ENCODE data around the gene MEX3A. TPM values are rescaled to one million over a fixed set of nuclear protein-coding genes. Genes with fewer than 3 reads are reported as not detected.

Gene MEX3A
- total RNA-seq, 4 donors from 2014 or later = 0.56 to 0.96 (median 0.66) TPM

- DNase-seq (ENCODE audit: low spot score) = no peak
- no peak for ATAC-seq (ENCODE audit: low FRiP score)
- no peak for TF ChIP-seq CTCF (IDR thresholded peaks at IDR 0.05)
Observed at GRCh38 chr1:156081180-156081916, 917 bp downstream of the MEX3A start.

DNA sequence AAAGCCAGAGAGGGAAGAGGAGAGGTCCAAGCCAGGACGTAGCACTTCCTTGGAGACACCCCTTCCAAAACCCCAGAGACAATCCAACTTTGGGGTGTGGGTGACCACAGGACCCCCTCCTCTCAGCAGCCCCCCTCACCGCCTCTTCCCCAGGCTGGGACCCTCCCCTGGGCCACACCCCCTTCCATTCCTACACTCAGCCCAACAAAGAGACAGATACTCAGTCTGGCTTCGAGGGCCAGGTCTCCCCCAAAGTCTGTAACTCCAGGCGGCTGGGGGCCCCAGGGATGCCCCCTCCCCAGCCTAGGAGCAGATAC lies 1.4 kb downstream of the MEX3A start:
- ATAC-seq (ENCODE audit: low FRiP score) (no peak), DNase-seq (ENCODE audit: low spot score) (no peak)
- TF ChIP-seq CTCF (IDR thresholded peaks at IDR 0.05) = no peak

DNA sequence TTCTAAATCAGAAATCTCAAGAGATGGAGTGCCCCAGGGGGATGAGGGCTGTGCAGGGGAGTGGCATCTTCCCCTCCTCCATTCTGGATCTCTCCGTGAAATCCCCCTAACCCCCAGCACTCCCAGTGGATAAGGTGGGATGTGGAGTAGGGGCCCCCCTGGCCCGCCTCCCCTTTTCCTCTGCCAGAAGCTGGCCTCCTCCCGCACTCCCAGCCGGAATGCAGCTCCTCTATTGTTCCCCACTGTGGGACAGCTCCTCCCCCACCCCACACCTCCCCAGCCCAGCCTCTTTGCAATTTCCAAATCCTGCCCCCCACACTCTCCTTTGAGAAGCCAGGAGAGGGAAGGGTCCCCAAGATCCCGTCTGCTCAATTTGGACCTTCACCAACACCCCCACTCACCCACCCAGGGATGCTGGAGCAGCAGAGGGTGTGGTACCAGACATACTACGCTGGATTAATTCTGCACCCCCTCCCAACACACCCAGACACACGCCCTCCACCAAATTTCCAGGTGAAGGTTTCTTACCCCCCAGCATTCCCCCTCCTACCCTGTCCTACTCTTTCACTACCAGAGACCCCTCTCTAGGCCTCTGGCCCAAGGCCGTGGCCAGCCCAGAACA lies 1.9 kb downstream of the MEX3A start:
- no peak for ATAC-seq (ENCODE audit: low FRiP score)
- TF ChIP-seq CTCF (IDR thresholded peaks at IDR 0.05) = no peak
- no peak for DNase-seq (ENCODE audit: low spot score)

GRCh38 chr1:156079762-156080161 lies 2.5 kb downstream of the MEX3A start:
- DNase-seq (ENCODE audit: low spot score) (no peak), ATAC-seq (ENCODE audit: low FRiP score) (no peak)
- TF ChIP-seq CTCF (IDR thresholded peaks at IDR 0.05) = no peak

GRCh38 chr1:156078728-156079127 lies 3.5 kb downstream of the MEX3A start:
- no peak for TF ChIP-seq CTCF (IDR thresholded peaks at IDR 0.05)
- DNase-seq (ENCODE audit: low spot score) = no peak
- no peak for ATAC-seq (ENCODE audit: low FRiP score)

DNA sequence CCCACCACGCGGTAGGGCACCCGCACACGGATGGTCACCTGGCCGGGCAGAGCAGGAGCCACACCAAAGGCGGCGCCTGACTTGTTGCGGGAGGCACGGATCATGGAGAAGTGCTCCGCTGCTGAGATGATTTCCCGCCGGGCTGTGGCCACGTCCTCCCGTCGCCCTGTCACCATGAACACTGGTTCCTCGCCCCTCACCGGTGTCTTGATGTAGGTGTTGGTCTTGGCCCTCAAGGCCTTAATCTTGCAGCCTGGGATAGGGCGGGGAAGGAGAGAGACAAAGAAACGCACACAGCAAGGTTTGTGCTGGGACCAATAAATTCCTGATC lies 4.9 kb downstream of the MEX3A start:
- ATAC-seq (ENCODE audit: low FRiP score) (no peak), DNase-seq (ENCODE audit: low spot score) (no peak)
- TF ChIP-seq CTCF (IDR thresholded peaks at IDR 0.05) = no peak
